Transverse colon (tissue), 4 donors: ENCODE results near the gene PPP1R14C. TPM values are rescaled to one million over a fixed set of nuclear protein-coding genes. Genes with fewer than 3 reads are reported as not detected.
"Not testable (repeated sequence)": the region's sequence is repeated elsewhere in the genome, so short reads cannot be mapped to it uniquely, and the experiment has no call there.

ENCODE experiments used
- DNase-seq: peaks from one replicate; pipeline ENCODE4 v3.0.0-alpha.2; 2019
- H3K27ac ChIP-seq, 4 donors: fragments of 200-600 bp; sonication (generic); 2 replicates each; pipeline ENCODE4 v1.5.1; 2016 to 2018; ENCODE audit warnings: inconsistent platforms in 4 of 4
- H3K27me3 ChIP-seq: fragments of 200-600 bp; sonication (generic); 2 replicates; pipeline ENCODE4 v1.5.1; 2017; ENCODE audit warnings: inconsistent platforms
- H3K36me3 ChIP-seq, 4 donors: fragments of 200-600 bp; sonication (generic); 2 replicates each; pipeline ENCODE4 v1.5.1; 2017 to 2019; ENCODE audit warnings: inconsistent platforms in 4 of 4
- H3K4me1 ChIP-seq, 4 donors: fragments of 200-600 bp; sonication (generic); 2 replicates each; pipeline ENCODE4 v1.5.1; 2017 to 2020; ENCODE audit warnings: inconsistent platforms in 4 of 4
- H3K4me3 ChIP-seq, 4 donors: fragments of 200-600 bp; sonication (generic); 1 replicate in 1 of 4; 2 replicates in 3 of 4; pipeline versions ENCODE4 v1.5.1 to v1.6.1; 2017 to 2019; ENCODE audit warnings: inconsistent platforms in 4 of 4
- H3K9me3 ChIP-seq, 2 donors: fragments of 200-600 bp; sonication (generic); 2 replicates each; pipeline ENCODE4 v1.5.1; 2017 to 2019; ENCODE audit warnings: inconsistent platforms in 2 of 2
- EP300 ChIP-seq: sonication (generic); formaldehyde crosslinking; IDR thresholded peaks from one replicate; pipeline ENCODE4 v1.6.1; 2017; ENCODE audit warnings: antibody characterized with exemption, low read depth
- POLR2A ChIP-seq: fragments of 450-650 bp; IDR thresholded peaks from one replicate; pipeline ENCODE4 v1.6.1; 2016; ENCODE audit warnings: antibody characterized with exemption, mild to moderate bottlenecking, moderate library complexity
- POLR2AphosphoS5 ChIP-seq, 3 donors: sonication (generic); formaldehyde crosslinking; IDR thresholded peaks; one replicate each; pipeline ENCODE4 v1.6.1; 2016; ENCODE audit warnings: antibody characterized with exemption in 3 of 3
- WGBS, 2 donors: methylation state at CpG; one replicate each; pipeline ENCODE4 v1.1.5; 2018; ENCODE audit warnings: low coverage in 1 of 2; 5-methylcytosine and 5-hydroxymethylcytosine counted together
- in situ Hi-C, 4 donors: fragments of 200-750 bp; cut with MboI; loops; one replicate each; pipeline versions ENCODE4 v1.15.0 to v1.15.1; 2017; ENCODE audit warnings: low sequenced_read_pairs in 3 of 4, low pct_ligation_motif_present in 1 of 4, low pct_unique_long_range_greater_than_20kb in 1 of 4
- intact Hi-C: fragments of 100-400 bp; cut with DNase I; formaldehyde crosslinking; loops from one replicate; pipeline ENCODE4 v1.15.1; 2023; ENCODE audit warnings: low total_unique reads
- total RNA-seq, 4 donors: library from RNA; depleted of rRNA; stranded (reverse); fragments of >200 nt; gene quantifications; one replicate each; pipeline ENCODE4 v1.1.0, GENCODE V29; 2016
- TF ChIP-seq, protein P1 (sequence below), 5 experiments: fragments of 200-600 bp in 3 of 5; fragments of 450-650 bp in 2 of 5; sonication (generic) in 3 of 5; IDR thresholded peaks; 1 replicate in 2 of 5; 2 replicates in 3 of 5; pipeline ENCODE4 v1.5.1; 2016 to 2017; ENCODE audit warnings: antibody characterized with exemption in 5 of 5, inconsistent platforms in 3 of 5, mild to moderate bottlenecking in 2 of 5, moderate library complexity in 1 of 5

PPP1R14C gene
- total RNA-seq, 4 donors from 2014 or later = 1.2 to 64.5 (median 38.8) TPM

GRCh38 chr6:150179030-150179429 is 36.2 kb downstream of the PPP1R14C start:
- WGBS, 2 donors = 95% methylated on average over 3 of the region's 3 CpGs; no CpG with 5 or more reads in 1 of the 2 donors
- Histone ChIP-seq H3K27me3 (no peaks in the 10 kb centered on the region), H3K4me3 (no peak overlapping the region), H3K9me3 (no peaks in the 10 kb centered on the region), H3K4me1 (peaks cover 17 to 48% (median 30%) of the 10 kb centered on the region in 4 donors), H3K27ac (no peak overlapping the region), H3K36me3 (no peaks in the 10 kb centered on the region)
- DNase-seq = no peak
- TF ChIP-seq, protein P1, sequence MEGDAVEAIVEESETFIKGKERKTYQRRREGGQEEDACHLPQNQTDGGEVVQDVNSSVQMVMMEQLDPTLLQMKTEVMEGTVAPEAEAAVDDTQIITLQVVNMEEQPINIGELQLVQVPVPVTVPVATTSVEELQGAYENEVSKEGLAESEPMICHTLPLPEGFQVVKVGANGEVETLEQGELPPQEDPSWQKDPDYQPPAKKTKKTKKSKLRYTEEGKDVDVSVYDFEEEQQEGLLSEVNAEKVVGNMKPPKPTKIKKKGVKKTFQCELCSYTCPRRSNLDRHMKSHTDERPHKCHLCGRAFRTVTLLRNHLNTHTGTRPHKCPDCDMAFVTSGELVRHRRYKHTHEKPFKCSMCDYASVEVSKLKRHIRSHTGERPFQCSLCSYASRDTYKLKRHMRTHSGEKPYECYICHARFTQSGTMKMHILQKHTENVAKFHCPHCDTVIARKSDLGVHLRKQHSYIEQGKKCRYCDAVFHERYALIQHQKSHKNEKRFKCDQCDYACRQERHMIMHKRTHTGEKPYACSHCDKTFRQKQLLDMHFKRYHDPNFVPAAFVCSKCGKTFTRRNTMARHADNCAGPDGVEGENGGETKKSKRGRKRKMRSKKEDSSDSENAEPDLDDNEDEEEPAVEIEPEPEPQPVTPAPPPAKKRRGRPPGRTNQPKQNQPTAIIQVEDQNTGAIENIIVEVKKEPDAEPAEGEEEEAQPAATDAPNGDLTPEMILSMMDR (IDR thresholded peaks at IDR 0.05) = no peak
- TF ChIP-seq POLR2A (no peak), EP300 (no peak), POLR2AphosphoS5 (IDR thresholded peaks at IDR 0.05) (no peak)
- in situ Hi-C loops = no loop called here
- intact Hi-C loops = no loop called here

GRCh38 chr6:150179907-150180424 is 37.1 kb downstream of the PPP1R14C start:
- H3K36me3 ChIP-seq, intact Hi-C loops, H3K27ac ChIP-seq, in situ Hi-C loops, H3K4me3 ChIP-seq, H3K27me3 ChIP-seq, DNase-seq, H3K9me3 ChIP-seq: not testable (repeated sequence)
- WGBS, 2 donors = 80 to 82% methylated on average over 7 of the region's 7 CpGs
- peaks cover 17 to 53% (median 29%) of the 10 kb centered on the region in 4 donors for H3K4me1 ChIP-seq

DNA sequence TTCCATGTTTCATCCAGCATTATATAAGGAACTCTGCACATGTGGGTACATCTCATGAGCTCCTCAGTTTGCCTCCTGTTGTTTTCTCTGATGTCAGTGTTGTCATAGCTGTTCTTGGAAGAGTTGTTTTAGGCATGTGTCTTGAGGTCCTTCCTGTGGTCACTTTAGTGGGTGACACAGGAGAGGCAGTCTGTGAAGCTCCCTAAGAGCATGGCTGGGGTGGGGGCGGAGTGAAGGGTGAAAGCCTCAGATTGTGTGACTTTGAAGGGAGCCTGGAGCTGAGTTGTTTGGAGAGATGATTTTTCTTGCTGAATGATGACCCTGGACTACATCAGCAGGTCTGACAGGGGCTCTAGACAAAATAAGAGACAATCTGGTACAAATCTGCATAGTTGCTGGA is 37.7 kb downstream of the PPP1R14C start:
- no peak overlapping the region for H3K27ac ChIP-seq
- H3K4me3 ChIP-seq = no peak overlapping the region
- no peak for TF ChIP-seq POLR2AphosphoS5 (IDR thresholded peaks at IDR 0.05)
- no peak for TF ChIP-seq EP300
- TF ChIP-seq, protein P1 (IDR thresholded peaks at IDR 0.05) = no peak
- TF ChIP-seq POLR2A = no peak
- WGBS, 2 donors = 94% methylated on average over 1 of the region's 1 CpG; no CpG with 5 or more reads in 1 of the 2 donors
- H3K9me3 ChIP-seq = no peaks in the 10 kb centered on the region
- in situ Hi-C loops = no loop called here
- H3K36me3 ChIP-seq = no peaks in the 10 kb centered on the region
- intact Hi-C loops = no loop called here
- peaks cover 17 to 53% (median 29%) of the 10 kb centered on the region in 4 donors for H3K4me1 ChIP-seq
- DNase-seq = no peak
- H3K27me3 ChIP-seq = no peaks in the 10 kb centered on the region

DNA sequence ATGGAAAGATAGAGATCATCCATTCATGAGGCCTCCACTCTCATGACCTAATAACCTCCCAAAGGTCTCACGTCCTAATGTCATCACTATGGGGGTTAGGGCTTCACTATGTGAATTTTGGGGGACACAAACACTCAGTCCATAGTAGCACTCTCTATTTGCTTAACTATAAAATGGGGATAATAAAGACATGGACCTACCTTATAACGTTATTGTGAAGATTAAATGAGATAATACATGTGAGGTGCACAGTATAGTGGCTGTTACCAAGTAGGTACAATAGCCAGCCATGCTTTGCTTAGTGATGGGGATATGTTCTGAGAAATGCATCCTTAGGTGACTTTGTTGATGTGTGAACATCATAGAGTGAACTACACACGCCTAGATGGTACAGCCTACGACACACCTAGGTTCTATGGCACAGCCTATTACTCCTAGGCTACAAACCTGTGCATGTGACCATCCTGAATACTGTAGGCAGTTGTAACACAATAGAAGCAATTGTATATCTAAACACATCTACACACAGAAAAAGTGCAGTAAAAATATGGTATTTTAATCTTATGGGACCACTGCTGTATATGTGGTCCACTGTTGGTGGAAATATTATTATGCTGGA is 39.7 kb downstream of the PPP1R14C start:
- H3K27me3 ChIP-seq = no peaks in the 10 kb centered on the region
- DNase-seq = no peak
- no peaks in the 10 kb centered on the region for H3K36me3 ChIP-seq
- intact Hi-C loops = no loop called here
- H3K9me3 ChIP-seq = no peaks in the 10 kb centered on the region
- no peak overlapping the region for H3K4me3 ChIP-seq
- TF ChIP-seq POLR2A (no peak), POLR2AphosphoS5 (IDR thresholded peaks at IDR 0.05) (no peak), EP300 (no peak)
- TF ChIP-seq, protein P1 (IDR thresholded peaks at IDR 0.05) = no peak
- peaks cover 12 to 39% (median 18%) of the 10 kb centered on the region in 4 donors for H3K4me1 ChIP-seq
- WGBS, 2 donors = 64 to 71% methylated on average over 4 of the region's 4 CpGs
- peak overlapping the region; percentile 63 to 80 (median 72) for H3K27ac ChIP-seq
- in situ Hi-C loops = no loop called here
